ENCODE results near the gene SASH1. TPM values are rescaled to one million over a fixed set of nuclear protein-coding genes. Genes with fewer than 3 reads are reported as not detected.
"Not testable (repeated sequence)": the region's sequence is repeated elsewhere in the genome, so short reads cannot be mapped to it uniquely, and the experiment has no call there.

SASH1 gene
- total RNA-seq, 1 donor from 2014 or later = 86.4 TPM

DNA sequence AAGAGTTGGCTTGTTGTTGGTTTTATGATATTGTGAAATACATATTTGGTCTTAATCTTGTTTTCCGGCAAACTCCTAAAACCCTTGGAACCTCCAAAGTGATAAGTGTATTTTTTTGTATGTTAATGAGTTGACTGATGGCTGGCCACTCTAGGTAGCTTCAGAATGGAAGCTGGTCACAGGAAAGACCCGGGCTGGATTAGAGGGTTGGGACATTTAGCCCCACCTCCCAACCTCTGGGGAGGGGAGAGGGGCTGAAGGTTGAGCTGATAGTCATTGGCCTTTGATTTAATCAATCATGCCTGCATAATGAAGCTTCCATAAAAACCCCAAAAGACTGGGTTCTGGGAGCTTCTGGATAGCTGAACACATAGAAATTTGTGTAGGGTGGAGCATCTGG is 42.7 kb downstream of the SASH1 start:
- Histone ChIP-seq H3K4me1 (peaks cover 35% of the 10 kb centered on the region), H3K36me3 (no peaks in the 10 kb centered on the region), H3K27me3 (no peaks in the 10 kb centered on the region), H3K27ac (no peak overlapping the region), H3K9me3 (no peaks in the 10 kb centered on the region), H3K4me3 (no peak overlapping the region)
- intact Hi-C loops (cut with DNase I) = no loop called here
- DNase-seq (ENCODE audit: extremely low spot score in 2 of 2) = no peak
- TF ChIP-seq, protein P1, sequence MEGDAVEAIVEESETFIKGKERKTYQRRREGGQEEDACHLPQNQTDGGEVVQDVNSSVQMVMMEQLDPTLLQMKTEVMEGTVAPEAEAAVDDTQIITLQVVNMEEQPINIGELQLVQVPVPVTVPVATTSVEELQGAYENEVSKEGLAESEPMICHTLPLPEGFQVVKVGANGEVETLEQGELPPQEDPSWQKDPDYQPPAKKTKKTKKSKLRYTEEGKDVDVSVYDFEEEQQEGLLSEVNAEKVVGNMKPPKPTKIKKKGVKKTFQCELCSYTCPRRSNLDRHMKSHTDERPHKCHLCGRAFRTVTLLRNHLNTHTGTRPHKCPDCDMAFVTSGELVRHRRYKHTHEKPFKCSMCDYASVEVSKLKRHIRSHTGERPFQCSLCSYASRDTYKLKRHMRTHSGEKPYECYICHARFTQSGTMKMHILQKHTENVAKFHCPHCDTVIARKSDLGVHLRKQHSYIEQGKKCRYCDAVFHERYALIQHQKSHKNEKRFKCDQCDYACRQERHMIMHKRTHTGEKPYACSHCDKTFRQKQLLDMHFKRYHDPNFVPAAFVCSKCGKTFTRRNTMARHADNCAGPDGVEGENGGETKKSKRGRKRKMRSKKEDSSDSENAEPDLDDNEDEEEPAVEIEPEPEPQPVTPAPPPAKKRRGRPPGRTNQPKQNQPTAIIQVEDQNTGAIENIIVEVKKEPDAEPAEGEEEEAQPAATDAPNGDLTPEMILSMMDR (IDR thresholded peaks at IDR 0.05) = no peak
- TF ChIP-seq POLR2A (IDR thresholded peaks at IDR 0.05) (no peak), POLR2AphosphoS5 (IDR thresholded peaks at IDR 0.05; ENCODE audit: insufficient read depth in 1 of 2, low read depth in 1 of 2) (no peak)

GRCh38 chr6:148388521-148388920 is 45.9 kb downstream of the SASH1 start:
- TF ChIP-seq POLR2AphosphoS5 (IDR thresholded peaks at IDR 0.05; ENCODE audit: insufficient read depth in 1 of 2, low read depth in 1 of 2) = no peak
- TF ChIP-seq, protein P1 (IDR thresholded peaks at IDR 0.05) = no peak
- no peak for TF ChIP-seq POLR2A (IDR thresholded peaks at IDR 0.05)
- Histone ChIP-seq H3K4me1 (peaks cover 15% of the 10 kb centered on the region), H3K9me3 (no peaks in the 10 kb centered on the region), H3K27ac (no peak overlapping the region), H3K27me3 (no peaks in the 10 kb centered on the region), H3K36me3 (peaks cover 0 to 3% of the 10 kb centered on the region in 2 donors), H3K4me3 (no peak overlapping the region)
- no peak for DNase-seq (ENCODE audit: extremely low spot score in 2 of 2)
- intact Hi-C loops (cut with DNase I) = no loop called here

GRCh38 chr6:148389086-148389485 is 46.4 kb downstream of the SASH1 start:
- Histone ChIP-seq H3K36me3 (peaks cover 0 to 3% of the 10 kb centered on the region in 2 donors), H3K4me3 (no peak overlapping the region), H3K9me3 (no peaks in the 10 kb centered on the region), H3K27ac (no peak overlapping the region), H3K4me1 (peaks cover 18% of the 10 kb centered on the region), H3K27me3 (no peaks in the 10 kb centered on the region)
- intact Hi-C loops (cut with DNase I) = no loop called here
- no peak for DNase-seq (ENCODE audit: extremely low spot score in 2 of 2)
- TF ChIP-seq POLR2AphosphoS5 (IDR thresholded peaks at IDR 0.05; ENCODE audit: insufficient read depth in 1 of 2, low read depth in 1 of 2) (no peak), POLR2A (IDR thresholded peaks at IDR 0.05) (no peak)
- TF ChIP-seq, protein P1 (IDR thresholded peaks at IDR 0.05) = no peak

- H3K9me3 ChIP-seq = no peaks in the 10 kb centered on the region
- no peaks in the 10 kb centered on the region for H3K27me3 ChIP-seq
- no peak overlapping the region for H3K4me3 ChIP-seq
- no peak for DNase-seq (ENCODE audit: extremely low spot score in 2 of 2)
- intact Hi-C loops (cut with DNase I) = no loop called here
- peaks cover 0 to 3% of the 10 kb centered on the region in 2 donors for H3K36me3 ChIP-seq
- TF ChIP-seq, protein P1 (IDR thresholded peaks at IDR 0.05) = no peak
- TF ChIP-seq POLR2AphosphoS5 (IDR thresholded peaks at IDR 0.05; ENCODE audit: insufficient read depth in 1 of 2, low read depth in 1 of 2) (no peak), POLR2A (IDR thresholded peaks at IDR 0.05) (no peak)
- H3K27ac ChIP-seq = no peak overlapping the region
- peaks cover 23% of the 10 kb centered on the region for H3K4me1 ChIP-seq
These were observed 47.3 kb downstream of the SASH1 start for GRCh38 chr6:148389917-148390316.

DNA sequence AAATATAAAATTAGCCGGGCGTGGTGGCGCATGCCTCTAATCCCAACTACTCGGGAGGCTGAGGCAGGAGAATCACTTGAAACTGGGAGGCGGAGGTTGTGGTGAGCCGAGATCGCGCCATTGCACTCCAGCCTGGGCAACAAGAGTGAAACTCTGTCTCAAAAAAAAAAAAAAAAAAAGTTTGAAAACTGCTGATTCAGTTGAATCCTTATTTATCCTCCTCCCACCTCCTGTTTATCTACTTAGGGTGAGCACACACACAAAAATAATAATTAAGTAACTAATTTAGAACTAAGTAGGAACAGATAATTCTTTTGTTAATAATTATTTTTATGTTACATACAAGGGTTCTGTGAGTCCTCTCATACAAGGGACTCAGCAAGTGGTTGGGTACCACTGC is 49.5 kb downstream of the SASH1 start:
- intact Hi-C loops (cut with DNase I); H3K4me3 ChIP-seq; DNase-seq (ENCODE audit: extremely low spot score in 2 of 2); H3K9me3 ChIP-seq; H3K27ac ChIP-seq; H3K36me3 ChIP-seq; H3K27me3 ChIP-seq: not testable (repeated sequence)
- peaks cover 20% of the 10 kb centered on the region for H3K4me1 ChIP-seq

- Histone ChIP-seq H3K9me3 (no peaks in the 10 kb centered on the region), H3K4me3 (no peak overlapping the region), H3K36me3 (peaks cover 0 to 3% of the 10 kb centered on the region in 2 donors), H3K27me3 (no peaks in the 10 kb centered on the region), H3K27ac (no peak overlapping the region), H3K4me1 (peaks cover 20% of the 10 kb centered on the region)
- TF ChIP-seq POLR2A (IDR thresholded peaks at IDR 0.05) = no peak
- TF ChIP-seq, protein P1 (IDR thresholded peaks at IDR 0.05) = no peak
- TF ChIP-seq POLR2AphosphoS5 (IDR thresholded peaks at IDR 0.05; ENCODE audit: insufficient read depth in 1 of 2, low read depth in 1 of 2) = no peak
- intact Hi-C loops (cut with DNase I) = no loop called here
- no peak for DNase-seq (ENCODE audit: extremely low spot score in 2 of 2)
These were observed 50.0 kb downstream of the SASH1 start for GRCh38 chr6:148392671-148393070.
